ENCODE results near the gene FAM83F.

DNA sequence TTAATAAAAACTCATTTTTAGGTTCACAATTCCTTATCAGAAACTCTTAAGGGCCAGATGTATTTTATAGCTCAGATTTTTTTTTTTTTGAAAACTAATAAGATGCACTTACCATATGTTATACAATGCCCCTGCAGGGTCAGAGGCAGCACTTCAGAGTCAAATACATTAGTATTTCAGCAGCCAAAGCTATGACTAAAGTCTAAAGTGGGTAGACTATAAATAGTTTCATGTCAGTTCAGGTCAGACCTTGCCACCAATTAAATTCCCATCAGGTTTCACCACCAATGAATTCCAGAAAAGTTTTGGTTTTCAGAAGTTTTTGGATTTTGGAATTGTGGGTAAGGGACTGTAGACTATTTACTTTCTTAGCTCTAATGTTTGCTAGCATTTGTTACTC, 75.9 kb downstream of the FAM83F start:
- no peak for TF ChIP-seq POLR2A (IDR thresholded peaks at IDR 0.05)
- TF ChIP-seq, protein P1, sequence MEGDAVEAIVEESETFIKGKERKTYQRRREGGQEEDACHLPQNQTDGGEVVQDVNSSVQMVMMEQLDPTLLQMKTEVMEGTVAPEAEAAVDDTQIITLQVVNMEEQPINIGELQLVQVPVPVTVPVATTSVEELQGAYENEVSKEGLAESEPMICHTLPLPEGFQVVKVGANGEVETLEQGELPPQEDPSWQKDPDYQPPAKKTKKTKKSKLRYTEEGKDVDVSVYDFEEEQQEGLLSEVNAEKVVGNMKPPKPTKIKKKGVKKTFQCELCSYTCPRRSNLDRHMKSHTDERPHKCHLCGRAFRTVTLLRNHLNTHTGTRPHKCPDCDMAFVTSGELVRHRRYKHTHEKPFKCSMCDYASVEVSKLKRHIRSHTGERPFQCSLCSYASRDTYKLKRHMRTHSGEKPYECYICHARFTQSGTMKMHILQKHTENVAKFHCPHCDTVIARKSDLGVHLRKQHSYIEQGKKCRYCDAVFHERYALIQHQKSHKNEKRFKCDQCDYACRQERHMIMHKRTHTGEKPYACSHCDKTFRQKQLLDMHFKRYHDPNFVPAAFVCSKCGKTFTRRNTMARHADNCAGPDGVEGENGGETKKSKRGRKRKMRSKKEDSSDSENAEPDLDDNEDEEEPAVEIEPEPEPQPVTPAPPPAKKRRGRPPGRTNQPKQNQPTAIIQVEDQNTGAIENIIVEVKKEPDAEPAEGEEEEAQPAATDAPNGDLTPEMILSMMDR (IDR thresholded peaks at IDR 0.05): no peak
